22Rv1 (cell line): ENCODE measurements around the gene PLD4.

Experiments used
- CTCF ChIP-seq: fragments of 450-650 bp; IDR thresholded peaks from 2 replicates; pipeline ENCODE4 v1.5.1; 2017; ENCODE audit warnings: mild to moderate bottlenecking
- ZFX ChIP-seq: fragments of 450-650 bp; IDR thresholded peaks from 2 replicates; pipeline ENCODE4 v1.6.1; 2017; ENCODE audit warnings: antibody characterized with exemption, borderline replicate concordance

- TF ChIP-seq CTCF (no peak), ZFX (no peak)
Measured at GRCh38 chr14:104888489-104889374, 35.9 kb upstream of the PLD4 start.
